SK-N-MC (cell line): Measurements from ENCODE around the gene FNDC5.

Experiments
- EZH2 ChIP-seq: fragments of 200-600 bp; sonication (generic); IDR thresholded peaks from one replicate; pipeline ENCODE4 v1.6.1; 2017; ENCODE audit warnings: antibody characterized with exemption
- POLR2AphosphoS5 ChIP-seq: IDR thresholded peaks from 2 replicates; pipeline ENCODE4 v1.6.1; 2012; ENCODE audit warnings: mild to moderate bottlenecking, low read depth, low read length, borderline replicate concordance

DNA sequence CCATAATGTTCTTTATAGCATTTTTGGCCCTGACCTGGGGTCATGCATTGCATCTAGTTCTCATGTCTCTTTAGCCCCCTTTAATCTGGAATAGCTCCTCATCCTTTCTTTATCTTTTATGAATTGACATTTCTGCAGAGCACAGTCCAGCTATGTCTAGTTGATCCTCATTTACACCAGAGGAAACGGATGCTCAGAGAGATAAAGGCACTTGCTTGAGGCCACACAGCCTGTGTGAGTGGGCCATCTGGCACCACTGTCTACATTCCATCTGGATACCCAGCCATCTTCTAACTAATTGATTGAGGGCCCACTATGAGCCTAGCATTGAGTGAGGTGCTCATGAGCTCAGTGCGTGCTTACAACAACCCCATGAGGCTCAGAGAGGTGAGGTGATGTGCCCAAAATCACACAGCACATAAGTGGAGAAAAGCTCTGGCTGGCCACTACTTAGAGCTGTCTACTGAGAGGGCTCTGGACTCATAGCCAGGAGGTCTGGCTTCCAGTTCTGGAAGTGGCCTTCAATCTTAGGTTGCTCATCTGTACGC is 19.1 kb upstream of the FNDC5 start:
- no peak for TF ChIP-seq EZH2
- no peak for TF ChIP-seq POLR2AphosphoS5
